Measurements from ENCODE around the gene GUCY1B1. TPM values are rescaled to one million over a fixed set of nuclear protein-coding genes. Genes with fewer than 3 reads are reported as not detected.

Gene GUCY1B1
- 0.18 to 0.31 TPM (median 0.23 TPM) in 5 replicates for total RNA-seq (2022; extraction: Qiagen RNA extraction)

GRCh38 chr4:155758481-155759371, at the start of gene GUCY1B1:
GUCY1B1 (plus strand) TSS chr4:155759021; CDS start chr4:155759141, 120 bp downstream.

Other genes with a start within 250 kb of the GUCY1B1 start
- not detected in 5 replicates for gene GUCY1A1, start 92.2 kb upstream of the GUCY1B1 start, total RNA-seq (2022; extraction: Qiagen RNA extraction)
- gene ASIC5, start 107.3 kb downstream of the GUCY1B1 start, total RNA-seq (2022; extraction: Qiagen RNA extraction): not detected in 5 replicates
- gene TDO2, start 144.7 kb downstream of the GUCY1B1 start, total RNA-seq (2022; extraction: Qiagen RNA extraction): 0.46 to 1.2 TPM (median 0.64 TPM) in 5 replicates
- gene CTSO, start 194.8 kb downstream of the GUCY1B1 start, total RNA-seq (2022; extraction: Qiagen RNA extraction): 0.76 to 1.1 TPM (median 0.89 TPM) in 5 replicates